ENCODE measurements around the gene ANKRD9.

- TF ChIP-seq GABPA (tag; conservative IDR thresholded peaks at IDR 0.05; ENCODE audit: low read depth) (peak; percentile 50; the same call in 1 of the 2 replicates), BRF1 (IDR thresholded peaks at IDR 0.05; ENCODE audit: borderline replicate concordance, extremely low read depth, insufficient read length) (no peak), POLR2AphosphoS5 (IDR thresholded peaks at IDR 0.05; ENCODE audit: control insufficient read depth, insufficient read depth, low read depth, low read length) (peak; percentile 92), SREBF2 (CRISPR knock-in tag; IDR thresholded peaks at IDR 0.05) (no peak), GATA2 (CRISPR knock-in tag; IDR thresholded peaks at IDR 0.05) (peak; percentile 76)
Observed at GRCh38 chr14:102551995-102552705, 42.6 kb upstream of the ANKRD9 start.
